ENCODE results near the gene EEPD1. TPM values are rescaled to one million over a fixed set of nuclear protein-coding genes. Genes with fewer than 3 reads are reported as not detected.

Gene EEPD1
- total RNA-seq, 2 donors from 2014 or later: 8.2 to 10.0 TPM

DNA sequence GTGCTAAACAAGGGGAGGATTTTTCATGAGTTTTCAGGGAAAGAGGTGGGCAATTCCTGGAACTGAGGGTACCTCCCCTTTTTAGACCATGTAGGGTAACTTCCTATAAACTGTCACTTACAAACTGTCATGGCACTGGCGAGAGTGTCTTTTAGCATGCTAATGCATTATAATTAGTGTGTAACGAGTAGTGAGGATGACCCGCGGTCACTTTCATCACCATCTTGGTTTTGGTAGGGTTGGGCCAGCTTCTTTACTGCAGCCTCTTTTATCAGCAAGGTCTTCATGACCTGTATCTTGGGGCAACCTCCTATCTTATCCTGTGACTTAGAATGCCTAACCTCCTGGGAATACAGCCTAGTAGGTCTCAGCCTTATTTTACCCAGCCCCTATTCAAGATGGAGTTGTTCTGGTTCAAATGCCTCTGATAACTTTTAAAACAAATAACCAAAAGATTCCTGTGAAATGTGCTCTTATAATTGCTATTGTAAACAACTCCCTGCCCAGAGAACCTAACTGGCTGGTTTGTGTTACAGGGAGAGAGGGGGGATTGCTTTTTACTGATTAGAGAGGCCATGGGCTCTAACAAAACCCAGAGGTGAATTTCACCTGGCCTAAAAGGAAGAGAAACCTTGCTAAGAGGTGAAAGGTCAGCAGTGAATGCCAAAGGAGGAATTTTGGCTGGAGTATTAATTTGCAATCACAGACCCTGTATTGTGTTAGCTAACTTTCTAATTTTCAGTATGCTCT, 64.3 kb downstream of the EEPD1 start:
- no peaks in the 10 kb centered on the region for H3K4me1 ChIP-seq
- H3K9me3 ChIP-seq: no peaks in the 10 kb centered on the region
- intact Hi-C loops (cut with DNase I): no loop called here
- DNase-seq: no peak
- no peak overlapping the region for H3K9ac ChIP-seq (ENCODE audit: low read depth in 2 of 2, low read length in 2 of 2)
- no peaks in the 10 kb centered on the region for H3K27me3 ChIP-seq
- TF ChIP-seq, protein P1, sequence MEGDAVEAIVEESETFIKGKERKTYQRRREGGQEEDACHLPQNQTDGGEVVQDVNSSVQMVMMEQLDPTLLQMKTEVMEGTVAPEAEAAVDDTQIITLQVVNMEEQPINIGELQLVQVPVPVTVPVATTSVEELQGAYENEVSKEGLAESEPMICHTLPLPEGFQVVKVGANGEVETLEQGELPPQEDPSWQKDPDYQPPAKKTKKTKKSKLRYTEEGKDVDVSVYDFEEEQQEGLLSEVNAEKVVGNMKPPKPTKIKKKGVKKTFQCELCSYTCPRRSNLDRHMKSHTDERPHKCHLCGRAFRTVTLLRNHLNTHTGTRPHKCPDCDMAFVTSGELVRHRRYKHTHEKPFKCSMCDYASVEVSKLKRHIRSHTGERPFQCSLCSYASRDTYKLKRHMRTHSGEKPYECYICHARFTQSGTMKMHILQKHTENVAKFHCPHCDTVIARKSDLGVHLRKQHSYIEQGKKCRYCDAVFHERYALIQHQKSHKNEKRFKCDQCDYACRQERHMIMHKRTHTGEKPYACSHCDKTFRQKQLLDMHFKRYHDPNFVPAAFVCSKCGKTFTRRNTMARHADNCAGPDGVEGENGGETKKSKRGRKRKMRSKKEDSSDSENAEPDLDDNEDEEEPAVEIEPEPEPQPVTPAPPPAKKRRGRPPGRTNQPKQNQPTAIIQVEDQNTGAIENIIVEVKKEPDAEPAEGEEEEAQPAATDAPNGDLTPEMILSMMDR (IDR thresholded peaks at IDR 0.05): no peak
- H3K4me3 ChIP-seq: no peak overlapping the region
- no peaks in the 10 kb centered on the region for H3K36me3 ChIP-seq
- no peak overlapping the region for H3K27ac ChIP-seq

DNA sequence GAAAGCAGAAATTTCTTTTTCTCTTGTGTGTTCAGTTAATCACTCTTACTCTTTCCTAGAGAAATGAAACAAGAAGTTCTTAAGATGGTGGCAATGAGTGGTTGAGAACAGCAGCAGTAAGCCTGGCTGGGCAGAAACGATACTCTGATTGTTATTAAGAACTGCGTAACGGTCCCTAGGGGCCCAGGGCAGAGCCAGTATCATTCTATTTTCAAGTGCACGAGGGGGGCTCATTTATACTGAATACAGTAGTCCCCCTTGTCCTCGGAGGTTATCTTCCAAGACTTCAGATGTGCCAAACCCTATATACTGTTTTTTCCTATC, 64.9 kb downstream of the EEPD1 start:
- intact Hi-C loops (cut with DNase I): no loop called here
- Histone ChIP-seq H3K4me1 (no peaks in the 10 kb centered on the region), H3K9me3 (no peaks in the 10 kb centered on the region), H3K4me3 (no peak overlapping the region), H3K9ac (ENCODE audit: low read depth in 2 of 2, low read length in 2 of 2) (no peak overlapping the region), H3K27ac (no peak overlapping the region), H3K27me3 (no peaks in the 10 kb centered on the region), H3K36me3 (no peaks in the 10 kb centered on the region)
- no peak for DNase-seq
- TF ChIP-seq, protein P1 (IDR thresholded peaks at IDR 0.05): no peak

DNA sequence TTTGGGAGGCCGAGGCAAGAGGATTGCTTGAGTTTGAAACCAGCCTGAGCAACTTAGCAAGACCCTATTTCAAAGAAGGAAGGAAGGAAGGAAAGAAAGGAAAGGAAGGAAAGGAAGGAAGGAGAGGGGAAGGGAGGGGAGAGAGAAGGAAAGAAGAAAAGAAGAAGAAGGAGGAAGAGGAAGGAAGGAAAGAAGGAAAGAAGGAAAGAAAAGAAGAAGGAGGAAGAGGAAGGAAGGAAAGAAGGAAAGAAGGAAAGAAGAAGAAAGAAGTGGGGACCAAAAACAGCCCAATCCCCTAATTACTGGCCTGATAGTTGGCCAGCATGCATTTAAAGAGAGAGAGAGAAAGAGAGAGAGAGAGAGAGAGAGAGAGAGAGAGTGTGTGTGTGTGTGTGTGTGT, 66.4 kb downstream of the EEPD1 start:
- TF ChIP-seq, protein P1 (IDR thresholded peaks at IDR 0.05): no peak
- Histone ChIP-seq H3K27ac (no peak overlapping the region), H3K4me1 (no peaks in the 10 kb centered on the region), H3K9ac (ENCODE audit: low read depth in 2 of 2, low read length in 2 of 2) (no peak overlapping the region), H3K27me3 (no peaks in the 10 kb centered on the region), H3K4me3 (no peak overlapping the region), H3K36me3 (no peaks in the 10 kb centered on the region), H3K9me3 (no peaks in the 10 kb centered on the region)
- no peak for DNase-seq
- intact Hi-C loops (cut with DNase I): no loop called here

- Histone ChIP-seq H3K9ac (ENCODE audit: low read depth in 2 of 2, low read length in 2 of 2) (no peak overlapping the region), H3K36me3 (no peaks in the 10 kb centered on the region), H3K27ac (no peak overlapping the region), H3K4me1 (peaks cover 5% of the 10 kb centered on the region), H3K9me3 (no peaks in the 10 kb centered on the region), H3K4me3 (no peak overlapping the region), H3K27me3 (no peaks in the 10 kb centered on the region)
- TF ChIP-seq, protein P1 (IDR thresholded peaks at IDR 0.05): no peak
- intact Hi-C loops (cut with DNase I): no loop called here
- no peak for DNase-seq
Measured at GRCh38 chr7:36223851-36224250, 70.8 kb downstream of the EEPD1 start.

DNA sequence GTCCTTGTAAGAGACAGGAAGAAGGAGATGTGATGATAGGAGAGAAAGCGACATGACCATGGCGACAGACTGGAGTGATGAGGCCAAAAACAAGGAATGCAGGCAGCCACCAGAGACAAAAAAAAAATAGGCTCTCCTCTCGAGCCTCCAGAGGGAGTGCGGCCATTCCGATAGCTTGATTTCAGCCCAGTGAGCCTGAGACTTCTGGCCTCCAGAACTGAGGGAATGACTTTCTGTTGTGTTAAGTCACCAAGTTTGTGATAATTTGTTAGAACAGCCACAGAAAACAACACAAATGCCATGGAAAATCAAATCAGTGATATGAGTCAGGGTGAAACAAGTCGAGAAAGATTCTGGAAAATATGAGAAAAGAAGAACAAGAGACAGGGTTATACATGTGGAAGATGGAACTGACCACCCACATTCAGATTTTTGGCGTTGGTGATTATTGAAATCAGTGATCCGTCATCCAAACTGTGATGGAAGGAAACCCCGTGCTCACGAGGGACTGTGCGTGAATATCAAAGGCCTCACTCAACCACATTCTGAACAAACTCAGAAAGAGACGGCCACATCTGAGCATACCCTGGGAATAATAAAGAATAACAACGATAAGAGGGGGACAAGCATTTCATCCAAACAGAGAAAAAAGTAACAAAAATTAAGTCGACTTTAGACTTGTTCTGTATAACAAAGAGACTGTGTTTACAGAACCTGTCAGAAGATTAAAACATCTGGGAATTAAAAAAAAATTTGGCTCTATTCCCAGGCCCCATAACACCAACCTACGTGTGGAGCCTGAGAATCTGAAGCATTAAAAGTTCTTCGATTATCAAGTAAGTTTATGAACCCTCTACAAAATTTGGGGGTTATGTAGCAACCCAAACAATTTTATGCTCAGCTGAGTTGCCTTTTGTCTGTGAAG, 72.1 kb downstream of the EEPD1 start:
- Histone ChIP-seq H3K4me1 (peaks cover 5% of the 10 kb centered on the region), H3K9ac (ENCODE audit: low read depth in 2 of 2, low read length in 2 of 2) (no peak overlapping the region), H3K4me3 (no peak overlapping the region), H3K9me3 (no peaks in the 10 kb centered on the region), H3K36me3 (no peaks in the 10 kb centered on the region), H3K27me3 (no peaks in the 10 kb centered on the region), H3K27ac (no peak overlapping the region)
- TF ChIP-seq, protein P1 (IDR thresholded peaks at IDR 0.05): no peak
- intact Hi-C loops (cut with DNase I): no loop called here
- no peak for DNase-seq
